Measurements from ENCODE around the gene SPANXC. TPM values are rescaled to one million over a fixed set of nuclear protein-coding genes. Genes with fewer than 3 reads are reported as not detected.

SPANXC gene
- total RNA-seq, 1 donor from 2014 or later, result not detected

DNA sequence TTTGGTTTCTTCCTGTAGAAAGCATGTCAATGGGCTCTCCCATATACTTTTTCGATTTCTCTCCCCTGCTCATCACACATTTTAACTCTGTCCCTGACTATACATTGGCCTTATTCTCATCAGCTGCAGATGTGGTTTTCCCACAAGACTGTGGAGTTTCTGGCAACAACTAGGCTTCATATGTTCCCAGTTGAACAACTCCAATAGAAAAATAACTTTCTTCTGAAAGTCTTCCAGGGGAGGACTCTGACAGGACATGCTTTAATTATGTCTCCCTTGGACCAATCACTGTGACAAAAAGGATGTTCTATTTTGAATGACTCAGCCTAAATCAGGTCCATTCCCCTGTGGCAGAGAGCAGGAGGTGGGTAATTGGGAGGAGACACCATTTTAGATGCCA, 28.1 kb downstream of the SPANXC start:
- Mint-ChIP-seq H3K4me1 (ENCODE audit: low read depth) (no peaks in the 10 kb centered on the region), H3K4me3 (ENCODE audit: low read depth) (no peak overlapping the region), H3K27me3 (no peaks in the 10 kb centered on the region), H3K9me3 (ENCODE audit: low read depth) (peaks cover 17% of the 10 kb centered on the region), H3K36me3 (ENCODE audit: insufficient read depth) (no peaks in the 10 kb centered on the region), H3K27ac (no peak overlapping the region)
- no peak for DNase-seq (ENCODE audit: low spot score, unreplicated experiment)
- TF ChIP-seq, protein P1, sequence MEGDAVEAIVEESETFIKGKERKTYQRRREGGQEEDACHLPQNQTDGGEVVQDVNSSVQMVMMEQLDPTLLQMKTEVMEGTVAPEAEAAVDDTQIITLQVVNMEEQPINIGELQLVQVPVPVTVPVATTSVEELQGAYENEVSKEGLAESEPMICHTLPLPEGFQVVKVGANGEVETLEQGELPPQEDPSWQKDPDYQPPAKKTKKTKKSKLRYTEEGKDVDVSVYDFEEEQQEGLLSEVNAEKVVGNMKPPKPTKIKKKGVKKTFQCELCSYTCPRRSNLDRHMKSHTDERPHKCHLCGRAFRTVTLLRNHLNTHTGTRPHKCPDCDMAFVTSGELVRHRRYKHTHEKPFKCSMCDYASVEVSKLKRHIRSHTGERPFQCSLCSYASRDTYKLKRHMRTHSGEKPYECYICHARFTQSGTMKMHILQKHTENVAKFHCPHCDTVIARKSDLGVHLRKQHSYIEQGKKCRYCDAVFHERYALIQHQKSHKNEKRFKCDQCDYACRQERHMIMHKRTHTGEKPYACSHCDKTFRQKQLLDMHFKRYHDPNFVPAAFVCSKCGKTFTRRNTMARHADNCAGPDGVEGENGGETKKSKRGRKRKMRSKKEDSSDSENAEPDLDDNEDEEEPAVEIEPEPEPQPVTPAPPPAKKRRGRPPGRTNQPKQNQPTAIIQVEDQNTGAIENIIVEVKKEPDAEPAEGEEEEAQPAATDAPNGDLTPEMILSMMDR (IDR thresholded peaks at IDR 0.05; ENCODE audit: unreplicated experiment), result no peak

DNA sequence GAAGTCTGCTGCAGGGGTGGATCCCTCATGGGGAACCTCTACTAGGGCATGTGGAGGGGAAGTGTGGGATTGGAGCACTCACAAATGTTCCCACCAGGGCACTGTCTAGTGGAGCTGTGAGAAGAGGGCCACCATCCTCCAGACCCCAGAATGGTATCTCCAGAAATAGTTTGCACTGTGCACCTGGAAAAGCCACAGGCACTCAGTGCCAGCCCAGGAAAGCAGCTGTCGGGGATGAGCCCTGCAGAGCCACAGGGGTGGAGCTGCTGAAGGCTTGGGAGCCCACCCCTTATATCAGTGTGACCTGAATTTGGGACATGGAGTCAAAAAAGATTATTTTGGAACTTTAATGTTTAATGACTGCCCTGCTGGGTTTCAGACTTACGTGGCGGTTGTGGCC, 40.4 kb downstream of the SPANXC start:
- Mint-ChIP-seq H3K4me1 (ENCODE audit: low read depth) (no peaks in the 10 kb centered on the region), H3K4me3 (ENCODE audit: low read depth) (no peak overlapping the region), H3K27me3 (no peaks in the 10 kb centered on the region), H3K36me3 (ENCODE audit: insufficient read depth) (no peaks in the 10 kb centered on the region), H3K9me3 (ENCODE audit: low read depth) (peaks cover 23% of the 10 kb centered on the region), H3K27ac (no peak overlapping the region)
- TF ChIP-seq, protein P1 (IDR thresholded peaks at IDR 0.05; ENCODE audit: unreplicated experiment), result no peak
- DNase-seq (ENCODE audit: low spot score, unreplicated experiment), result no peak

Other genes starting within 250 kb of the SPANXC start
- gene SPANXB1, start 239.9 kb downstream of the SPANXC start, total RNA-seq, result not detected in 2 replicates
- gene LDOC1, start 65.4 kb downstream of the SPANXC start, total RNA-seq, result 53.8 and 59.8 TPM in 2 replicates

Data from progenitor cell of endocrine pancreas (in vitro differentiated cells).